HCT116 (cell line): ENCODE results near the gene DNM3. TPM values are rescaled to one million over a fixed set of nuclear protein-coding genes. Genes with fewer than 3 reads are reported as not detected.

Source experiments
- ATAC-seq: fragments of 200-7000 bp; cut with Tn5 transposase; 2 replicates; pipeline ENCODE4 v1.9.1; 2020; ENCODE audit warnings: mild to moderate bottlenecking, moderate library complexity
- BruUV-seq: library from RNA; stranded (reverse); fragments of 400-500 nt; replicated peaks from 2 replicates; lab custom pipeline; 2021; lab: Mats Ljungman, UMichigan
- CTCF ChIA-PET: fragments of 300-600 bp; sonication (Branson Sonifier 250); formaldehyde crosslinking; loops from one replicate; lab custom pipeline; 2021; ENCODE audit warnings: antibody characterized with exemption; lab: Charles Lee
- POLR2A ChIA-PET: fragments of 300-600, 350-600 bp; sonication (Branson Sonifier 250); formaldehyde crosslinking; loops from one replicate; lab custom pipeline; 2021; ENCODE audit warnings: antibody characterized with exemption; lab: Charles Lee
- RAD21 ChIA-PET, 2 experiments: fragments of 300-600 bp; sonication (Branson Sonifier 250); formaldehyde crosslinking; loops; one replicate each; lab custom pipeline; 2023; ENCODE audit warnings: low total read pairs in 2 of 2; ENCODE audit not compliant: uncharacterized antibody in 2 of 2, unreplicated experiment in 2 of 2, low non-redundant PET in 1 of 2; lab: Charles Lee
- DNase-seq: peaks from one replicate; pipeline ENCODE4 v3.0.0-alpha.2; 2010; ENCODE audit warnings: low read depth, low spot score
- H2AFZ ChIP-seq: fragments of 200-600 bp; shearing (Covaris generic), sonication (generic); 2 replicates; pipeline ENCODE4 v1.6.1; 2017; ENCODE audit warnings: low read depth, mixed run types, mixed read lengths, antibody characterized with exemption, low read length; ENCODE audit not compliant: poor library complexity, severe bottlenecking
- H3K27ac ChIP-seq: 2 replicates; pipeline ENCODE4 v1.5.1; 2012; ENCODE audit warnings: low read depth, low read length
- H3K27me3 ChIP-seq: fragments of 200-600 bp; sonication (generic); 2 replicates; pipeline ENCODE4 v1.6.1; 2016; ENCODE audit warnings: mixed run types, low read length, mixed read lengths; ENCODE audit not compliant: insufficient read depth
- H3K36me3 ChIP-seq, 2 experiments: fragments of 200-500 bp in 1 of 2; fragments of 200-600 bp in 1 of 2; sonication (Bioruptor generic) in 1 of 2; sonication (generic) in 1 of 2; 2 replicates each; pipeline versions ENCODE4 v1.5.1 to v1.6.1; 2014 to 2016; ENCODE audit warnings: low read length in 2 of 2, inconsistent platforms in 1 of 2, mixed read lengths in 1 of 2, mixed run types in 1 of 2; ENCODE audit not compliant: insufficient read depth in 2 of 2, control insufficient read depth in 1 of 2
- H3K4me1 ChIP-seq, 2 experiments: fragments of 200-600 bp in 1 of 2; sonication (generic) in 1 of 2; 2 replicates each; pipeline versions ENCODE4 v1.5.1 to v1.6.1; 2012 to 2017; ENCODE audit warnings: low read length in 2 of 2, inconsistent platforms in 1 of 2, mild to moderate bottlenecking in 1 of 2, mixed read lengths in 1 of 2, mixed run types in 1 of 2, moderate library complexity in 1 of 2; ENCODE audit not compliant: insufficient read depth in 2 of 2, control insufficient read depth in 1 of 2
- H3K4me2 ChIP-seq: fragments of 200-600 bp; sonication (generic); 2 replicates; pipeline ENCODE4 v1.6.1; 2017; ENCODE audit warnings: mixed run types, low read length, mixed read lengths
- H3K4me3 ChIP-seq, 2 experiments: fragments of 200-600 bp in 1 of 2; sonication (generic) in 1 of 2; replicated peaks in 1 of 2; 2 replicates each; pipeline ENCODE4 v1.5.1; 2011 to 2016; ENCODE audit warnings: low read length in 2 of 2, control low read depth in 1 of 2, low read depth in 1 of 2, mild to moderate bottlenecking in 1 of 2, mixed read lengths in 1 of 2, mixed run types in 1 of 2
- H3K79me2 ChIP-seq: fragments of 200-600 bp; sonication (generic); 2 replicates; pipeline ENCODE4 v1.6.1; 2017; ENCODE audit warnings: mild to moderate bottlenecking, mixed run types, low read length, moderate library complexity, mixed read lengths; ENCODE audit not compliant: insufficient read depth
- H3K9ac ChIP-seq: fragments of 200-600 bp; sonication (generic); 2 replicates; pipeline ENCODE4 v1.6.1; 2016; ENCODE audit warnings: low read length, mixed read lengths
- H3K9me2 ChIP-seq: fragments of 200-600 bp; sonication (generic), shearing (Covaris generic); 2 replicates; pipeline ENCODE4 v1.6.1; 2017; ENCODE audit warnings: mixed run types, mild to moderate bottlenecking, moderate library complexity; ENCODE audit not compliant: insufficient read depth
- H3K9me3 ChIP-seq, 2 experiments: fragments of 200-500 bp in 1 of 2; fragments of 200-600 bp in 1 of 2; sonication (Bioruptor generic) in 1 of 2; sonication (generic) in 1 of 2; 2 replicates each; pipeline ENCODE4 v1.6.1; 2014 to 2017; ENCODE audit warnings: low read length in 2 of 2, mixed read lengths in 2 of 2, inconsistent platforms in 1 of 2, low read depth in 1 of 2, mild to moderate bottlenecking in 1 of 2, mixed run types in 1 of 2, moderate library complexity in 1 of 2; ENCODE audit not compliant: control insufficient read depth in 1 of 2, insufficient read depth in 1 of 2
- H4K20me1 ChIP-seq: fragments of 200-600 bp; sonication (generic), shearing (Covaris generic); 2 replicates; pipeline ENCODE4 v1.6.1; 2017; ENCODE audit warnings: mixed run types, mild to moderate bottlenecking, moderate library complexity; ENCODE audit not compliant: insufficient read depth
- CBX3 ChIP-seq: IDR thresholded peaks from 2 replicates; pipeline ENCODE4 v1.6.1; 2012; ENCODE audit warnings: low read depth
- CEBPB ChIP-seq: IDR thresholded peaks from 2 replicates; pipeline ENCODE4 v1.6.1; 2012; ENCODE audit warnings: low read depth
- EGR1 ChIP-seq: IDR thresholded peaks from 2 replicates; pipeline ENCODE4 v1.6.1; 2012; ENCODE audit warnings: low read depth
- EZH2 ChIP-seq: fragments of 200-600 bp; sonication (generic); IDR thresholded peaks from 2 replicates; pipeline ENCODE4 v1.6.1; 2017; ENCODE audit warnings: antibody characterized with exemption, mixed run types
- FOSL1 ChIP-seq: IDR thresholded peaks from 2 replicates; pipeline ENCODE4 v1.6.1; 2012; ENCODE audit warnings: low read depth
- MAX ChIP-seq: IDR thresholded peaks from 2 replicates; pipeline ENCODE4 v1.6.1; 2012
- POLR2A ChIP-seq: IDR thresholded peaks from 2 replicates; pipeline ENCODE4 v1.7.0; 2011; ENCODE audit warnings: borderline replicate concordance; ENCODE audit not compliant: insufficient read depth, insufficient read length; ENCODE audit errors: extremely low read depth
- POLR2AphosphoS5 ChIP-seq: IDR thresholded peaks from 2 replicates; pipeline ENCODE4 v1.6.1; 2011; ENCODE audit warnings: mild to moderate bottlenecking, low read depth, low read length, moderate library complexity
- RAD21 ChIP-seq: IDR thresholded peaks from 2 replicates; pipeline ENCODE4 v1.6.1; 2012; ENCODE audit warnings: low read depth, mild to moderate bottlenecking
- SIN3A ChIP-seq: IDR thresholded peaks from 2 replicates; pipeline ENCODE4 v1.6.1; 2012; ENCODE audit warnings: low read depth
- SP1 ChIP-seq: IDR thresholded peaks from 2 replicates; pipeline ENCODE4 v1.6.1; 2012; ENCODE audit warnings: low read depth
- ZFX ChIP-seq: fragments of 450-650 bp; IDR thresholded peaks from 2 replicates; pipeline ENCODE4 v1.6.1; 2017
- intact Hi-C: fragments of 100-400 bp; cut with micrococcal nuclease; formaldehyde crosslinking; loops from 2 replicates; pipeline ENCODE4 v1.10.0; 2022
- total RNA-seq: library from RNA; stranded (reverse); gene quantifications from one replicate; pipeline ENCODE4 v1.2.1, GENCODE V29; 2021; ENCODE audit not compliant: unreplicated experiment
- TF ChIP-seq, protein P1 (sequence below): IDR thresholded peaks from 2 replicates; pipeline ENCODE4 v1.6.1; 2011; ENCODE audit warnings: mild to moderate bottlenecking, low read length, moderate library complexity; ENCODE audit not compliant: insufficient replicate concordance; ENCODE audit errors: extremely low read depth
- TF ChIP-seq, protein P2 (sequence below), 3 experiments: fragments of 200-600 bp in 1 of 3; sonication (generic) in 1 of 3; IDR thresholded peaks in 2 of 3; conservative IDR thresholded peaks in 1 of 3; 2 replicates each; pipeline ENCODE4 v1.5.1; 2012 to 2017; ENCODE audit warnings: low read depth in 2 of 3, low read length in 2 of 3, antibody characterized with exemption in 1 of 3, borderline replicate concordance in 1 of 3, control low read depth in 1 of 3, mild to moderate bottlenecking in 1 of 3, mixed read lengths in 1 of 3, mixed run types in 1 of 3, moderate library complexity in 1 of 3; ENCODE audit not compliant: insufficient read depth in 1 of 3
- TF ChIP-seq, protein P3 (sequence below): IDR thresholded peaks from 2 replicates; pipeline ENCODE4 v1.6.1; 2012

DNM3 gene
- total RNA-seq, 1 experiment from 2014 or later = 3.1 TPM

GRCh38 chr1:171997936-171998335 is 156.6 kb downstream of the DNM3 start (continued):
- TF ChIP-seq POLR2AphosphoS5 (no peak), SIN3A (no peak), ZFX (no peak), EGR1 (no peak), MAX (no peak)
- TF ChIP-seq, protein P1, sequence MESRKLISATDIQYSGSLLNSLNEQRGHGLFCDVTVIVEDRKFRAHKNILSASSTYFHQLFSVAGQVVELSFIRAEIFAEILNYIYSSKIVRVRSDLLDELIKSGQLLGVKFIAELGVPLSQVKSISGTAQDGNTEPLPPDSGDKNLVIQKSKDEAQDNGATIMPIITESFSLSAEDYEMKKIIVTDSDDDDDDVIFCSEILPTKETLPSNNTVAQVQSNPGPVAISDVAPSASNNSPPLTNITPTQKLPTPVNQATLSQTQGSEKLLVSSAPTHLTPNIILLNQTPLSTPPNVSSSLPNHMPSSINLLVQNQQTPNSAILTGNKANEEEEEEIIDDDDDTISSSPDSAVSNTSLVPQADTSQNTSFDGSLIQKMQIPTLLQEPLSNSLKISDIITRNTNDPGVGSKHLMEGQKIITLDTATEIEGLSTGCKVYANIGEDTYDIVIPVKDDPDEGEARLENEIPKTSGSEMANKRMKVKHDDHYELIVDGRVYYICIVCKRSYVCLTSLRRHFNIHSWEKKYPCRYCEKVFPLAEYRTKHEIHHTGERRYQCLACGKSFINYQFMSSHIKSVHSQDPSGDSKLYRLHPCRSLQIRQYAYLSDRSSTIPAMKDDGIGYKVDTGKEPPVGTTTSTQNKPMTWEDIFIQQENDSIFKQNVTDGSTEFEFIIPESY = no peak
- TF ChIP-seq, protein P2, sequence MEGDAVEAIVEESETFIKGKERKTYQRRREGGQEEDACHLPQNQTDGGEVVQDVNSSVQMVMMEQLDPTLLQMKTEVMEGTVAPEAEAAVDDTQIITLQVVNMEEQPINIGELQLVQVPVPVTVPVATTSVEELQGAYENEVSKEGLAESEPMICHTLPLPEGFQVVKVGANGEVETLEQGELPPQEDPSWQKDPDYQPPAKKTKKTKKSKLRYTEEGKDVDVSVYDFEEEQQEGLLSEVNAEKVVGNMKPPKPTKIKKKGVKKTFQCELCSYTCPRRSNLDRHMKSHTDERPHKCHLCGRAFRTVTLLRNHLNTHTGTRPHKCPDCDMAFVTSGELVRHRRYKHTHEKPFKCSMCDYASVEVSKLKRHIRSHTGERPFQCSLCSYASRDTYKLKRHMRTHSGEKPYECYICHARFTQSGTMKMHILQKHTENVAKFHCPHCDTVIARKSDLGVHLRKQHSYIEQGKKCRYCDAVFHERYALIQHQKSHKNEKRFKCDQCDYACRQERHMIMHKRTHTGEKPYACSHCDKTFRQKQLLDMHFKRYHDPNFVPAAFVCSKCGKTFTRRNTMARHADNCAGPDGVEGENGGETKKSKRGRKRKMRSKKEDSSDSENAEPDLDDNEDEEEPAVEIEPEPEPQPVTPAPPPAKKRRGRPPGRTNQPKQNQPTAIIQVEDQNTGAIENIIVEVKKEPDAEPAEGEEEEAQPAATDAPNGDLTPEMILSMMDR (IDR thresholded peaks at IDR 0.05 in 2 of 3, conservative IDR thresholded peaks at IDR 0.05 in 1 of 3; ENCODE audit: borderline replicate concordance in 1 of 3, insufficient read depth in 1 of 3, low read depth in 2 of 3, low read length in 2 of 3) = no peak
- TF ChIP-seq, protein P3, sequence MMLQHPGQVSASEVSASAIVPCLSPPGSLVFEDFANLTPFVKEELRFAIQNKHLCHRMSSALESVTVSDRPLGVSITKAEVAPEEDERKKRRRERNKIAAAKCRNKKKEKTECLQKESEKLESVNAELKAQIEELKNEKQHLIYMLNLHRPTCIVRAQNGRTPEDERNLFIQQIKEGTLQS = no peak

GRCh38 chr1:171998711-171999110 is 157.4 kb downstream of the DNM3 start:
- DNase-seq (no peak), ATAC-seq (no peak)
- RAD21 ChIA-PET = no interaction called here
- Histone ChIP-seq H3K9me2 (no peaks in the 10 kb centered on the region), H3K36me3 (no peaks in the 10 kb centered on the region), H3K4me3 (no peak overlapping the region), H4K20me1 (no peaks in the 10 kb centered on the region), H3K4me1 (no peaks in the 10 kb centered on the region), H2AFZ (no peak overlapping the region), H3K9me3 (no peaks in the 10 kb centered on the region), H3K27me3 (no peaks in the 10 kb centered on the region), H3K79me2 (no peaks in the 10 kb centered on the region), H3K4me2 (no peak overlapping the region), H3K9ac (no peak overlapping the region), H3K27ac (no peak overlapping the region)
- no TSS peak for BruUV-seq
- CTCF ChIA-PET = no interaction called here
- POLR2A ChIA-PET = no interaction called here
- intact Hi-C loops = no loop called here
- no peak for TF ChIP-seq CBX3
- no peak for TF ChIP-seq CEBPB
- no peak for TF ChIP-seq SP1
- TF ChIP-seq FOSL1 = no peak
- no peak for TF ChIP-seq MAX
- TF ChIP-seq, protein P1 = no peak
- TF ChIP-seq EZH2 = no peak
- no peak for TF ChIP-seq POLR2AphosphoS5
- TF ChIP-seq POLR2A = no peak
- TF ChIP-seq, protein P3 = no peak
- TF ChIP-seq RAD21 = no peak
